ENCODE results near the gene WNT6. TPM values are rescaled to one million over a fixed set of nuclear protein-coding genes. Genes with fewer than 3 reads are reported as not detected.
A peak's percentile ranks its signal among the peaks of the same experiment; 100 is the strongest.

Gene WNT6
- total RNA-seq, 1 experiment from 2014 or later: not detected

- TF ChIP-seq CTCF (IDR thresholded peaks at IDR 0.05; ENCODE audit: unreplicated experiment): no peak
- no peaks in the 10 kb centered on the region for H3K36me3 Mint-ChIP-seq (ENCODE audit: insufficient read depth, unreplicated experiment)
- H3K9me3 Mint-ChIP-seq (ENCODE audit: unreplicated experiment): no peaks in the 10 kb centered on the region
- H3K4me1 Mint-ChIP-seq (ENCODE audit: insufficient read depth, unreplicated experiment): peaks cover 18% of the 10 kb centered on the region
- BruUV-seq (replicated peaks): no TSS peak
- intact Hi-C loops (cut with micrococcal nuclease): no loop called here
- no peaks in the 10 kb centered on the region for H3K27me3 Mint-ChIP-seq (ENCODE audit: insufficient read depth, unreplicated experiment)
- no peak overlapping the region for H3K4me3 Mint-ChIP-seq (ENCODE audit: unreplicated experiment)
- DNase-seq (ENCODE audit: unreplicated experiment): no peak
- no peak overlapping the region for H3K27ac Mint-ChIP-seq (ENCODE audit: low read depth, unreplicated experiment)
- ChIA-PET POLR2A (interaction anchor here (0.7 to 14.5 kb wide), 2 partner anchors 13 to 482 kb away, joined by 4 to 237 read pairs; no protein-coding TSS in a partner anchor), CTCF (interaction anchor here (0.6 to 15.2 kb wide), 3 partner anchors 14 to 459 kb away, joined by 3 to 839 read pairs (median 6); no protein-coding TSS in a partner anchor)
Measured at GRCh38 chr2:218881744-218882460, 22.3 kb downstream of the WNT6 start.

- Mint-ChIP-seq H3K27ac (ENCODE audit: low read depth, unreplicated experiment) (no peak overlapping the region), H3K4me3 (ENCODE audit: unreplicated experiment) (no peak overlapping the region)
- POLR2A ChIA-PET: interaction anchor here (0.6 to 14.5 kb wide), 4 partner anchors 13 to 57 kb away, joined by 3 to 237 read pairs (median 4); no protein-coding TSS in a partner anchor
Measured at GRCh38 chr2:218882461-218882816, 22.8 kb downstream of the WNT6 start.

GRCh38 chr2:218882866-218883366 is 23.3 kb downstream of the WNT6 start:
- H3K27me3 Mint-ChIP-seq (ENCODE audit: insufficient read depth, unreplicated experiment): no peaks in the 10 kb centered on the region
- no peak overlapping the region for H3K4me3 Mint-ChIP-seq (ENCODE audit: unreplicated experiment)
- intact Hi-C loops (cut with micrococcal nuclease): no loop called here
- no peaks in the 10 kb centered on the region for H3K36me3 Mint-ChIP-seq (ENCODE audit: insufficient read depth, unreplicated experiment)
- H3K4me1 Mint-ChIP-seq (ENCODE audit: insufficient read depth, unreplicated experiment): peaks cover 18% of the 10 kb centered on the region
- CTCF ChIA-PET: interaction anchor here (15.2 kb wide), 1 partner anchor 13 kb away, joined by 839 read pairs; no protein-coding TSS in a partner anchor
- DNase-seq (ENCODE audit: unreplicated experiment): peak; percentile 58
- POLR2A ChIA-PET: interaction anchor here (0.6 to 14.5 kb wide), 4 partner anchors 12 to 57 kb away, joined by 3 to 237 read pairs (median 4); no protein-coding TSS in a partner anchor
- TF ChIP-seq CTCF (IDR thresholded peaks at IDR 0.05; ENCODE audit: unreplicated experiment): no peak
- no TSS peak for BruUV-seq (replicated peaks)
- no peak overlapping the region for H3K27ac Mint-ChIP-seq (ENCODE audit: low read depth, unreplicated experiment)
- no peaks in the 10 kb centered on the region for H3K9me3 Mint-ChIP-seq (ENCODE audit: unreplicated experiment)

More at GRCh38 chr2:218882461-218882816, 22.8 kb downstream of the WNT6 start:
- H3K9me3 Mint-ChIP-seq (ENCODE audit: unreplicated experiment): no peaks in the 10 kb centered on the region
- H3K36me3 Mint-ChIP-seq (ENCODE audit: insufficient read depth, unreplicated experiment): no peaks in the 10 kb centered on the region
- CTCF ChIA-PET: interaction anchor here (15.2 kb wide), 1 partner anchor 13 kb away, joined by 839 read pairs; no protein-coding TSS in a partner anchor
- no peaks in the 10 kb centered on the region for H3K27me3 Mint-ChIP-seq (ENCODE audit: insufficient read depth, unreplicated experiment)
- no peak for DNase-seq (ENCODE audit: unreplicated experiment)
- TF ChIP-seq CTCF (IDR thresholded peaks at IDR 0.05; ENCODE audit: unreplicated experiment): no peak
- intact Hi-C loops (cut with micrococcal nuclease): no loop called here
- BruUV-seq (replicated peaks): no TSS peak
- peaks cover 18% of the 10 kb centered on the region for H3K4me1 Mint-ChIP-seq (ENCODE audit: insufficient read depth, unreplicated experiment)
